Measurements from ENCODE around the gene FLNA. TPM values are rescaled to one million over a fixed set of nuclear protein-coding genes. Genes with fewer than 3 reads are reported as not detected.

Gene FLNA
- total RNA-seq, 4 donors from 2014 or later: 462 to 1,045 (median 723) TPM

DNA sequence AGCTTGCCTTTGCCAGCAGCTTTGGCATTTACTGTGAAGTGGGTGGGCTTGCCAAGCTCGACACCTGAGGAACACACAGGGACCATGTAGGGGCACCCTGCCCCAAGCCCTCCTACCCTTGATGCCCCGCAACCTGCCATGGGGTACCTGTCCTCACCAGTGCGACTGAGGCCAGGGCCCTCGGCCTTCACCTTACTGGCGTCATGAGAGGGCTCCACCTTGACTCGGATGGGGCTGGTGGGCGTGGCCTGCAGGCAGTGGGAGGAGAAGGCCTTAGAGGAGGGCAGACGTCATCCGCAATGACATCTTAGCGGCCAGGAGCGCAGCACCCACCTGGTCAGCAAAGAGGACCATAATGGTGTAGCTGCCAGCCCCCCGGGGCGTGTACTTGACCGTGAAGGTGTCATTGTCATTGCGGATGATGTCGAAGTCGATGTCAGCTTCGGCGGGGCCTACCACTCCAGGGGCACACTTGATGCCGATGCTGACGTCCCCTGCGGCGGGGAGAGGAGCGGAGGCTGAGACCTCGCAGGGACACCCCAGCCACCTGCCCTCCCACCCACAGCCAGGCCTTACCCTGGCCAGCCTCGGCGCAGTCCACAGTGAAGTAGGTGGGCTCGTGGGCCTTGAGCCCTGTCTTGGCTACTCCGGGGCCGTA lies 12.2 kb downstream of the FLNA start:
- TF ChIP-seq, protein P1, sequence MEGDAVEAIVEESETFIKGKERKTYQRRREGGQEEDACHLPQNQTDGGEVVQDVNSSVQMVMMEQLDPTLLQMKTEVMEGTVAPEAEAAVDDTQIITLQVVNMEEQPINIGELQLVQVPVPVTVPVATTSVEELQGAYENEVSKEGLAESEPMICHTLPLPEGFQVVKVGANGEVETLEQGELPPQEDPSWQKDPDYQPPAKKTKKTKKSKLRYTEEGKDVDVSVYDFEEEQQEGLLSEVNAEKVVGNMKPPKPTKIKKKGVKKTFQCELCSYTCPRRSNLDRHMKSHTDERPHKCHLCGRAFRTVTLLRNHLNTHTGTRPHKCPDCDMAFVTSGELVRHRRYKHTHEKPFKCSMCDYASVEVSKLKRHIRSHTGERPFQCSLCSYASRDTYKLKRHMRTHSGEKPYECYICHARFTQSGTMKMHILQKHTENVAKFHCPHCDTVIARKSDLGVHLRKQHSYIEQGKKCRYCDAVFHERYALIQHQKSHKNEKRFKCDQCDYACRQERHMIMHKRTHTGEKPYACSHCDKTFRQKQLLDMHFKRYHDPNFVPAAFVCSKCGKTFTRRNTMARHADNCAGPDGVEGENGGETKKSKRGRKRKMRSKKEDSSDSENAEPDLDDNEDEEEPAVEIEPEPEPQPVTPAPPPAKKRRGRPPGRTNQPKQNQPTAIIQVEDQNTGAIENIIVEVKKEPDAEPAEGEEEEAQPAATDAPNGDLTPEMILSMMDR (IDR thresholded peaks at IDR 0.05; ENCODE audit: low read depth): no peak

DNA sequence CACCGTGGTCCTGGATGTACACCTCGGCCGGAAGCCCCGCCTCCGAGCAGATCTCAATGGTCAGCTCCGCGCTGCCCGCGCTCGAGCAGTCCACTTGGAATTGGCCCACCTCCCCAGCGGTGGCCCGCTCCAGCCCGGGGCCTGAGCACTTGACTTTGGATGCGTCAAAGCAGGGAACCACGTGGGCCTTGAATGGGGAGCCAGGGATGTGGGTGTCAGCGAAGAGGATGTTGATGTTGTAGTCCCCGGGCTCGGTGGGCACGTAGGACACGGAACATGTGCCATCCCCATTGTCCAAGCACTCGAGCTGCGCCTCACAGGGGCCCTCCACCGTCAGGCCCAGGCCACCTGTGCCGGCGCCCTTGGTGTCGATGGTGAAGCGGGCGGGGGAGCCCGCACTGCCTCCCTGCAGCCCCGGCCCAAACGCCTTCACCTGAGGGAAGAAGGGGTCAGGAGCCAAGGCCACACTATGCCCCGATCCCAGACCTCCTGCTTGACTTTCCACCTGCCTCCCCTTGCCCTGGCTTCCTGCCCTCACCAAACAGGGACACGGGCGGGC lies 14.2 kb downstream of the FLNA start:
- TF ChIP-seq, protein P1 (IDR thresholded peaks at IDR 0.05; ENCODE audit: low read depth): no peak

DNA sequence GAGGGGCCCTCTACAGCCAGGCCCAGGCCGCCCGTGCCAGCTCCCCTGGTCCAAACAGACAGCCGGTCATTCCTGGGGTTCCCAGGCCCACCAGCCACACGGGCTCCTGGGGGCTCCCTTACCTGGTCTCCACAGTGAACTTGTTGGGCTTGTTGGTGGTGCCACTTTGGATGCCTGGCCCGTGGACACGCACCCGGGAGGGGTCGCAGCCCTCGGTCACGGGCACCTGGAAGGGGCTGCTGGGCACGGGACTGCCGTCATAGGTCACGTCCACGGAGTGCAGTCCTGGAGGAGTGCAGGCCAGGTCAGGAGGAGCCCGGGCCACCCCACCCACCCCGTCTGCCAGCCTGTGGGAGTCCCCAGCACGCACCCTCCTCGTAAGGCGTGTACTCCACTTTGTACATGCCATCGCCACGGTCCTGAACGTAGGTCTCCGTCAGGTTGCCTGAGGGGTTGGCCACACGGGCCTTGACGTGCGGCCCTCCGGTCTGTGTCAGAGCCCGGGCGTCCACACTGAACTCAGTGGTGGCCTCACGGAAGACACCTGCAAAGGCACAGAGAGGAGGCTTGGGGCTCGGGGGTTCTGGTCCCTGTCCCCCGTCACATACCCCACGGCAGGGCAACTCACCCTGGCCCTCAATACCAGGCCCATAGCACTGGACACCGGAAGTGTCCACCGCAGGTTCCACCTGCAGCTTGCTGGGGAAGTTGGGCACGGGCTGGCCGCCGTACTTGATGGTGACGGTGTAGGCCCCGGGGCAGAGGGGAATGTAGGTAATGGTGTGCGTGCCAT lies 14.9 kb downstream of the FLNA start:
- TF ChIP-seq, protein P1 (IDR thresholded peaks at IDR 0.05; ENCODE audit: low read depth): no peak

DNA sequence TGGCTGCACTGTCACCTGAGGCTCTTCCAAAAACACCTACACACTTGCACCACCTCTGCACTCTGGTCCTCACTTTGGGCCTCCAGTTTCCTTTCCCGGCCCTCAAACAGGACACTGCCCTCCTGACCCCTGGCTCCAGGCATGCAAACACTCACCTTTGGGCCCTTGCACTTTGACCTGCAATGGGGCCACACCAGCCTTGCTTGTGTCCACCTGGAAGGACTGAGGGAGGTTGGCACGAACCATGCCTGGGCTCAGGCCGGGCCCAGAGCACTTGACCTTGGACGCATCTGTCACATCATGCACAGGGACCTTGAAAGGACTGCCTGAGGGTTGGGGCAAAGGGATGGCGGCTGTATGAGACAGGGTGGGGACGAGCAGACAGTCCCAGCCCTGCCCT lies 15.6 kb downstream of the FLNA start:
- TF ChIP-seq, protein P1 (IDR thresholded peaks at IDR 0.05; ENCODE audit: low read depth): no peak

DNA sequence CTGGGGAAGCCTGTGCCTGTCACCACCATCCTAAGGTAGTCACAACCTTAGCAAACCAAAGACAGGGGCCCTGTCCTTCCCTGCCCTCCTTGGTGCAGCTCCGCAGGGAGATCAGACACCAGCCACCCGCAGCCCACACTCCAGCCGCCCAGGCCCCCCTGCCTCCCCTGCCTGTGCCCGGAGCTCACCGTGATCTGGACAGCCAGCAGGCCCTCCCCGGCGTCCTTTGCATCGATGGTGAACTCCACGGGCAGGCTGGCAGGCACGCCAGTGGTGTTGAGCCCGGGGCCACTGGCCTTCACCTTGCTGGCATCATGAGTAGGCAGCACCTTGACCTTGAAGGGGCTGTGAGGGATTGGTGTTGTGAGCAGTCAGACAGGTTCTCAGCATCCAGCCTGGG lies 16.4 kb downstream of the FLNA start:
- TF ChIP-seq, protein P1 (IDR thresholded peaks at IDR 0.05; ENCODE audit: low read depth): no peak

DNA sequence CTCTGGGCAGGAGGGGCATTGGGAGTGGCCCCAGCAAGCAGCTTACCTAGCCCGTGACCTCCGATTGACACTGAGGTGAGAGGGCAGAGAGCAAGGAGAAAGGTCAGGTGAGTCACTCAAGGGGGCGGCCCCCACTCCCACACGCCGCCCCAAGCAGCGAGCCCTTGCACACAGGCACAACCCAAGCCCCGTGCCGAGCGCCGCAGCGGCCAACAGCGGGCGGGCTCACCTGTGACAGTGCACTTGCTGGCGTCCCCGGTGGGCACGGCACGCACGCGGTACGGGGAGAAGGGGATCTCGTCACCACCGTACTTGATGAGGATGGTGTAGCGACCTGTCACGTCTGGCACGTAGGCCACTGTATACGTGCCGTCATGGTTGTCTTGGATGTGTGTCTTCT lies 17.2 kb downstream of the FLNA start:
- TF ChIP-seq, protein P1 (IDR thresholded peaks at IDR 0.05; ENCODE audit: low read depth): no peak

DNA sequence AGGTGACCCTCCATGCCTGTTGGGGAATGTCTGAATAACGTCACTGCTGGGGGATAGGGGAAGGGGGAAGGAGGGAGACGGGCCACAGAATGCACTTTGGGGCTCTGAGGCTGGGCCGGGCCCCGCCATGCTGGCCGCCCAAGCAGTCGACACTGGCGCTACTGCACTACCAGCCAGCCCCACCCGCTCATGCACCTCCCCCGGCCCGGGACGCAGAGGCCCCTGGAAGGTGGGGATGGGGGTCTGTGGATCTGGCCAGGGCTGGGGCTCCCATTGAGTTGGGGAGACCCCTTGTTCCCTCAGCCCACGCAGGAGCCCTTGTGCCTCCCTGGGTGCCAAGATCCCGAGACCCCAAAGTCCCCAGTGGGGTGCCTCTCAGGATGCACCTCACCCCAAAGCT lies 17.8 kb downstream of the FLNA start:
- TF ChIP-seq, protein P1 (IDR thresholded peaks at IDR 0.05; ENCODE audit: low read depth): no peak

Measured in subcutaneous adipose tissue (tissue), 4 donors.